GM19023 (cell line): Measurements from ENCODE around the gene TCERG1.
"Not testable (repeated sequence)": the region's sequence is repeated elsewhere in the genome, so short reads cannot be mapped to it uniquely, and the experiment has no call there.

Source experiments
- ATAC-seq: cut with Tn5 transposase; IDR thresholded peaks from one replicate; pipeline ENCODE4 v1.9.1; 2021; ENCODE audit warnings: mild to moderate bottlenecking, moderate library complexity; ENCODE audit not compliant: unreplicated experiment

TCERG1 gene

GRCh38 chr5:146519554-146519953 lies 72.4 kb downstream of the TCERG1 start:
- no peak for ATAC-seq

- ATAC-seq: no peak
These were observed 73.6 kb downstream of the TCERG1 start for GRCh38 chr5:146520731-146521130.

DNA sequence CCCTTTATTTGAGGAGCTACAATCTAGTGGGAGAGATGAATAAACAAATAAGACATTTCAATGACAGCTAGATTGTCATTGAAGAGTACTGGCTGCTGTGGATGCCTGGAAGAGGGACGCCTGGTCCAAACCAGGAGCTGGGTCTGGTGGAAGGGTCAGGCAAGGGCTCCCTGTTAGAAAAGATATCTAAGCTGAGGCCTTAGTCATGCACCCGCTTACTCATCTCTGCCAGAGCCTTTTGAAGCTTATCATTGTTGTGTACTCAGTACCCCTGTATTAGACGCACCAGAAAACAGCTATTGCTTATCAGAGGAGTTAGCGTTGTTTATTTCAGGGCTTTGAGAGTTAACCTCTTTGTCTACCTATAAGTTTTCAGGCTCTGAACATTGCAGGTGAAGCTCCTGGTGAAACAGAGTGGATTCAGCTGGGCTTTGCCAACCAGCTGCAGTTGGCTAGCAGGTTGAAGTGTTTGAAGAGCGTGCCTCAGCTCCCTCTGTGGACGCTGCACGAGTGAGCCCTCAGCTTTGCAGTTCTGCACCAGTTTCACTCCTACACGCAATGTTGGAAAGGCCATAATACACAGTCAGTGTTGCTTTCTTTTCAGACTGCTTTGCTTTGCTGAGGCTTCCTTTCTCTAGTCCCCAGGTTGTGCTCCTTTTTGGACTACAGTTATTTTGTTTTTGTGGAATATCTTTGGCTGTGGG lies 74.4 kb downstream of the TCERG1 start:
- no peak for ATAC-seq

DNA sequence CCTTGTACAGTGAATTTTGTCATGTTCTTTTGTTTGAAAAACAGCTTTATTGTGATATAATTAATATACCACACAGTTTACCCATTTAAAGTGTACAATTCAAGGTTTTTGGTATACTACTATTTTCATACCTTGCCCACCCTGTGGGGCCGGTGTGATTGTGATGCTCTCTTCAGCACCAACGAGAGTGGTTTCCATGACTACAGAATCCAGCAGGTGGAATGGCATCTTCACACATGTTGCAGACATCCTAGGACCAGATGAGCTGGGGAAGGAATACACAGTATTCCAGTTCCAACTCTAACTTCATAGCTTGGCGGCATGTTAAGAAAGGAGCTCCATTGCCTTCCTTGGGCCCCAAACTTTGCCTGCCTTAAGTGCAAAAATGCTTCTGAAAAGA lies 76.6 kb downstream of the TCERG1 start:
- ATAC-seq: no peak

GRCh38 chr5:146527785-146528184 lies 80.7 kb downstream of the TCERG1 start:
- ATAC-seq: no peak

GRCh38 chr5:146528236-146528635 lies 81.1 kb downstream of the TCERG1 start:
- no peak for ATAC-seq

DNA sequence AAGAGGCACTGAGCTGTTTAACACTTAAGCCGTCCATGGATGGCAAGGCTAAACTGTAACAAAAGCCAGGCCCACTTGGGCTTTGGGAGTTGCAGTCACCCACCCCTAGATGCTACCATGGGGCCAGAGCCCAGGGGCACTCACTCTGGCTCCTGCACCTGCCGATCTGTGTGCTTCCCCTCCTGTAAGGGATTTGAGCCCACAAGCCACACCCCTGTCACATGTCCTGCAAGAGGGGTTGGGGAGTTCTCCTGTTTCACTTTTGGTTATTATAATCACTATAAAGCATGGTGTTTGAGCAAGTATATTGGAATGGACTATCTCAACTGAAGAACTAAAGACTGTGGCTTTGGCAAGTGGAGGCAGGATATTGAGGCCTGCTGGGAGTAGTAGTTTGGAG lies 82.9 kb downstream of the TCERG1 start:
- peak; percentile 57 for ATAC-seq

DNA sequence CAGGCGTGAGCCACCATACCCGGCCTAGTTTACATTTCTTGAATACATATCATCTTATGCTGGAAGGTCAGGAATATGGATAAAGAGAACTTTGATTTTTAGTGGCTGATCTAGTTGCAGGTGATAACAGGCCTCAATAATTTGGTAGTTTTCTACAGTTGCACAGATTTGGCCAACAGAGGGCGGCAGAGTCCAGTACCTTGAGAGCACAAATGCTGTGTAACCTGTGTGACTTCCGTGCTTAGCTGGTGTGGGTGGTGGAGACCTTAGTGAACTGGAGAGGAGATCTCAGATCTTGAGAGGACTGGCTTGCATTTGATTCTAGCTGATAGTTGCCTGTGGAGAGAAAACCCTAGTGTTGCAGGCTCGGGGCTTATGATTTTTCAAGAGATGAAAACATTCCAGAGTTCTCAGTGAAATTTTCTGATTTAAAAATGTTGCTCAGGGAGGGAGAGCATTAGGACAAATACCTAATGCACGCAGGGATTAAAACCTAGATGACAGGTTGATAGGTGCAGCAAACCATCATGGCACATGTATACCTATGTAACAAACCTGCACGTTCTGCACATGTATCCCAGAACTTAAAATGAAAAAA lies 86.2 kb downstream of the TCERG1 start:
- peak; percentile 93 for ATAC-seq

- no peak for ATAC-seq
These were observed 86.7 kb downstream of the TCERG1 start for GRCh38 chr5:146533882-146534281.

DNA sequence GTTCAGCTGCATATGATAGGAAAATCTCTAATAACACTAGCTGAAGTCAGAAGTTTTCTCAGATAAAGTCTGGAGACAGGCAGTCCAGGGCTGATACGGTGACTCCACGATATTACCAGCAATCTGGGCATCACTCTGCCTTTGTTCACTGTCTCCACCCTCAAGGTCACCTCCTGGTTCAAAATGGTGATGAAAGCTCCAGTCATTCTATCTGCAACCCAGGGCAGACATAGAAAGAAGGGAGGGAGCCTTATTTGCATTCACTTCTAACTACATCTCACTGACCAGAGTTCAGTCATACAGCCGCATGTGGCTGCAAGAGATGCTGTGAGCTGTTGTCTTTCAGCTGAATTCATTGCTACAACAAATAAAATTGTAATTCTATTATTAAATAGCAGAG lies 91.3 kb downstream of the TCERG1 start:
- ATAC-seq: no peak

DNA sequence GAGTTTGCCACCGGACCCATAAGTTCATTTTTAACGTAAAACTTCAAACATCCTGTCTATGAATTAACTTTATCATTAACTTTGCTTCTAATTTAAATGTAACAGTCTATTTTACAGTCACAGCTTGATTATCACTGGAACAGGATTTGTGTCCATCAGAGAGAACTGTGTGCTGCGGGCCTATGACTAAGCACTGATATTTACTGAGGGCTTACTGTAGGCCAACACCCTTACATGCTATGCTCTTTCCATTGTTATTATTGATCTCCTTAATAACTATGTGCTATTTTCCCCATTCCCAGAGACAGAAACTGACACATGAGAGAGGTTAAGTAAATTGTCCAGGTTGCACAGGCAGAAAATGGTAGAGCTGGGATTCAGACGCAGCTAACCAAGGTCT lies 92.8 kb downstream of the TCERG1 start:
- ATAC-seq: no peak

DNA sequence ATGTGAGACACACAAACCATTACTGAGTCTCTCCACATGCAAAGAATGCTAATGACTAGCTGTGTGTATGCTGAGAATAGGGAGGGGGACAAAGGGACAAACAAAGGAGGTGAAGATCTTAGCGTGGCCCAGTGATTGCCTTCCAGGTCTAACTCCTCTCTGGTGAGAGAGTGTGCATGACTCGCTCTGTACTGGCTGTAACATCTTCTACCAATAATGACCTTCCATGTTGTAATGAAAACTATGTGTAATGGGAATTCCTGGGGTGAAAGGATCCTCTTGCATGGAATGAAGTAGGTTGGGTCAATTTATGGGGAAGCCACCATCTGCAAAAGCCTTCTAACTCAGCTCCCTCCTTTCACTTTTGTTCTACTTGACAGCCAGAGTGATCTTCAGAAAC lies 93.3 kb downstream of the TCERG1 start:
- ATAC-seq: no peak

- peak; percentile 98 for ATAC-seq
These were observed 95.1 kb downstream of the TCERG1 start for GRCh38 chr5:146541958-146542849.

GRCh38 chr5:146544232-146544631 lies 97.1 kb downstream of the TCERG1 start:
- ATAC-seq: no peak

- no peak for ATAC-seq
These were observed 101.8 kb downstream of the TCERG1 start for GRCh38 chr5:146548781-146549449.

DNA sequence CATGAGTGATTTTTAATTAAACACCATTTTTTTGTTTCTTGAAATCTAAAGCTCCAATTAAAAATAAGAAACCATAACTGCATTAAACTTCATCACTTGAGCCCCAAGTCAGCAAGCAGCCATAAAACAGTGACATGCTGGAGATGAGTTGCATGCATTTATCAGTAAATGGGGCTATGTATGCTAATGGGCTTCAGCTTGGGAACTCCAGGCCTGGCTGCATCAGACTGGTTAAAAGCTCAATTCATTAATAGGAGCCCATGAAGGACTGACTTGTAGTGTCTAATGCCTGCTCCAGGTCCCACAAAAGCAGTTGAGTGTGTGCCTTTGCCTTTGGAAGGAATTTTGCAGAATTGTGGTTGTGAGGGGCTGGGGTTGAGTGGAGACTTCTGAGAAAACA lies 102.5 kb downstream of the TCERG1 start:
- ATAC-seq: no peak

DNA sequence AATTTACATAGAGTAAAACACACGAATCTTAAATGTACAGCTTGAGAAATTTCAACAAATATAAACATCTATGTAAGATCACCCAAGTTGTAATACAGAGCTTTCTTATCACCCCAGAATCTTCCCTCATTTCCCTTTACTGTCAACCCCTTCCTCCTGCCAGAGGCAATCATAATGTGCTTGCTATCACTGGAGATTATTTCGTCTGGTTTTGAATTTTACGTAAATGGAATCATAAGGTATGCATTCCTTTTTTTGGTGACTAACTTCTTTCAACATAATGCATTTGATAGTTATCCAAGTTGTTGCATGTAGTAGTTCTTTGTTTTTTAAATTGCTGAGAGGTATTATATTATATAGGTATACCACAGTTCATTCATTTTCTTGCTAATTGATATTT lies 106.3 kb downstream of the TCERG1 start:
- ATAC-seq: no peak

- ATAC-seq: not testable (repeated sequence)
These were observed 109.8 kb downstream of the TCERG1 start for GRCh38 chr5:146556884-146557283.

GRCh38 chr5:146560205-146560812 lies 113.2 kb downstream of the TCERG1 start:
- ATAC-seq: no peak
